Activated gamma-delta T cell treated with anti-CD3 and anti-CD28 coated beads, Interleukin-2, amount 50 U/mL, for 16 hours (primary cell): ENCODE data around the gene TMEM184B.
A peak's percentile ranks its signal among the peaks of the same experiment; 100 is the strongest.
"Not testable (repeated sequence)": the region's sequence is repeated elsewhere in the genome, so short reads cannot be mapped to it uniquely, and the experiment has no call there.

Experiments used
- DNase-seq: peaks from one replicate; pipeline ENCODE4 v3.0.0-alpha.2; 2020; ENCODE audit warnings: low read depth

Gene TMEM184B

GRCh38 chr22:38203855-38204514, 68.8 kb downstream of the TMEM184B start:
- no peak for DNase-seq

- DNase-seq, result no peak
Observed at GRCh38 chr22:38203090-38203810, 69.6 kb downstream of the TMEM184B start.

DNA sequence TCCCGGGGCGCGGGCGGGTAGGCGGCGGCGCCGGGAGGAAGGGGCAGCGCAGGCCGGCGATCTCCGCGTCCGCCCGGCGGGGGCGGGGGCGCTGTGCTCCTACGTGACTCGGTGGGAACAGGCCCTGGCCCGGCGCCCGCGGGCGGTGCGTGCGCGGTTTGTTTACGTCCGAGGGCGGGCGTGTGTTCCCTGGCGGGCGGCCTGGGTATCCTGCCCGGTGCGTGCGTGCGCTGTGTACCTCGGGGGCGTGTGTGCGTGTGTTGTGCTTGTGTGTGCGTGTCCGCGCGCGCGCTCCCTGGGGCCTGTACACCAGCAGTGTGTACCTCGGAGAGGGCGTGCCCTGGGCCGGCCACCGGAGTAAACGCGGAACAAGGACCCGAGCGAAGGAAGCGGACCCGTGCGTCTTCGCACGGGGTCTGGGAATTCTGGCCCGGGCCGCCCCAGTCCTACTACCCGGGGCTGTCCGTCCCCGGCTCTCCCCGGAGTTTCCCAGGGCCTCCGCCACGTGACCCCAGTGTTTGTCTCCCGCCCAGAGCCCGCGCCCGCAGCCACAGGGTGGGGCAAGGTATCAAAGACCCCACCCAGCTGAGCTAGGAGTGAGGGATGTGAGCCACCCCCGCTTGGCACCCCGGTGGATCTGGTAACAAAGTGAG, 70.2 kb downstream of the TMEM184B start:
- peak; percentile 44 for DNase-seq

GRCh38 chr22:38201711-38202436, 70.9 kb downstream of the TMEM184B start, which contains the start of gene MAFF:
Gene MAFF, plus strand, starts transcription at chr22:38201994. Its CDS starts 11,860 bp downstream, at chr22:38213854.
- peak; percentile 81 for DNase-seq

- no peak for DNase-seq
Observed at GRCh38 chr22:38201371-38201710, 71.5 kb downstream of the TMEM184B start.

DNA sequence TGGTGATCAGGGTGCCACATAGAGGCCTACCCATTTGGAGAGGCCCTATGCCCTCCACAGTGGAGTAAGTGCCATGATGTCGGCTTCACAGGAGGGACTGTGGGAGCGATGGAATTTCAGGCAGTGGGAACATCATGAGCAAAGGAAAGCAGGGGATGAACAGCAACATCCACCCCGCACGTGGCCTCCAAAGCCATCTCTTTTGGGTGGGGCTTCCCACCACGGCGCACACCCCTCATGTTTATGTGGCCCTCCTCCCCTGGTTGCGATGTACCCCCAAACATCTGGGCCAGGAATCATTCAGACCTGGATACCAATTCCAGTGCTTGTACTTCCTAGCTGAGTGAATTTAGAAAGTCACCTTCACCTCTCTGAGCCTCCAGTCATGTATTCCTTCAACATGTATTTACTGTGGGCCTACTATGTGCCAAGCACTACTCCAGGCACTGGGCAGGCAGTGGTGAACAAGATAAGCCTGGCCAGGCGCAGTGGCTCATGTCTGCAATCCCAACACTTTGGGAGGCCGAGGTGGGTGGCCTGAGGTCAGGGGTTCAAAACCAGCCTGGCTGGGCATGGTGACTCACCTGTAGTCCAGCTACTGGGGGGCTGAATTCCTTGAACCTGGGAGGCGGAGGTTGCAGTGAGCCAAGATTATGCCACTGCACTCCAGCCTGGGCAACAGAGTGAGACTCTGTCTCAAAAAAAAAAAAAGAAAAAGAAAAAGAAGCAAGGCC, 72.8 kb downstream of the TMEM184B start:
- no peak for DNase-seq

- DNase-seq, result no peak
Observed at GRCh38 chr22:38196791-38197419, 75.9 kb downstream of the TMEM184B start.

- no peak for DNase-seq
Observed at GRCh38 chr22:38193580-38193979, 79.2 kb downstream of the TMEM184B start.

GRCh38 chr22:38192475-38192863, 80.3 kb downstream of the TMEM184B start:
- no peak for DNase-seq

- DNase-seq, result no peak
Observed at GRCh38 chr22:38191731-38192474, 80.9 kb downstream of the TMEM184B start.

GRCh38 chr22:38191055-38191454, 81.8 kb downstream of the TMEM184B start:
- no peak for DNase-seq

- no peak for DNase-seq
Observed at GRCh38 chr22:38190581-38190980, 82.2 kb downstream of the TMEM184B start.

DNA sequence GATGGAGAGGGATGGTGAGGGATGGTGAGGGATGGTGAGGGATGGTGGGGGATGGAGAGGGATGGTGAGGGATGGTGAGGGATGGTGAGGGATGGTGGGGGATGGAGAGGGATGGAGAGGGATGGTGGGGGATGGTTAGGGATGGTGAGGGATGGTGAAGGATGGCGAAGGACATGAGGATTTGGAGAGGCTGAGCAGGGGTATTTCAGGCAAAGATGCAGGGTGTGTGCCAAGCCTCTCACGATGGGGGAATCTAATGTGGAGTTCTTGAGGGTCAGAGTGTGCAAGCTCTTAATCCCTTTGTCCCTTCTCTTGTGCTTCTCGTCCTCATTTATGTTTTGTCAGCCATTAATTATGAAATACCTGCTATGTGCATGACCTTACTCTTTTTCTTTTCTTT, 83.7 kb downstream of the TMEM184B start:
- DNase-seq, result no peak

GRCh38 chr22:38187413-38188212, 85.2 kb downstream of the TMEM184B start:
- DNase-seq, result no peak

DNA sequence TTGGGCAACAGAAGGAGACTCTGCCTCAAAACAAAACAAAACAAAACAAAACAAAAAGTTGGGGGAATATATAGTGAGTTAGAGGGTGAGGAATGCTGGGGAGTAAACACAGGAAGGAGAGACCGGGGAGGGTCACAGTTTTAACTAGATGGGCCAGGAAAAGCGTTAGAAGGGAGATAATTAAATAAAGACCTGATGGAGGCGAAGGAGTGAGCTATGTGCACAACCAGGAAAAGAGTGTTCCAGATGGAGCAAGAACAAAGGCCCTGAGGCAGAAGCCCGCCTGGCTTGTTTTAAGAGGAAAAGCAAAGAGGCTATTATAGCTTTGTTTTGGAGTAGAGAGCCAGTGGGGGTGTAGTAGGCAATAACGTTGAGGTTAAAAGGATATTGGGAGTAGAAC, 86.4 kb downstream of the TMEM184B start:
- DNase-seq, result no peak

- no peak for DNase-seq
Observed at GRCh38 chr22:38184788-38185187, 88.0 kb downstream of the TMEM184B start.

DNA sequence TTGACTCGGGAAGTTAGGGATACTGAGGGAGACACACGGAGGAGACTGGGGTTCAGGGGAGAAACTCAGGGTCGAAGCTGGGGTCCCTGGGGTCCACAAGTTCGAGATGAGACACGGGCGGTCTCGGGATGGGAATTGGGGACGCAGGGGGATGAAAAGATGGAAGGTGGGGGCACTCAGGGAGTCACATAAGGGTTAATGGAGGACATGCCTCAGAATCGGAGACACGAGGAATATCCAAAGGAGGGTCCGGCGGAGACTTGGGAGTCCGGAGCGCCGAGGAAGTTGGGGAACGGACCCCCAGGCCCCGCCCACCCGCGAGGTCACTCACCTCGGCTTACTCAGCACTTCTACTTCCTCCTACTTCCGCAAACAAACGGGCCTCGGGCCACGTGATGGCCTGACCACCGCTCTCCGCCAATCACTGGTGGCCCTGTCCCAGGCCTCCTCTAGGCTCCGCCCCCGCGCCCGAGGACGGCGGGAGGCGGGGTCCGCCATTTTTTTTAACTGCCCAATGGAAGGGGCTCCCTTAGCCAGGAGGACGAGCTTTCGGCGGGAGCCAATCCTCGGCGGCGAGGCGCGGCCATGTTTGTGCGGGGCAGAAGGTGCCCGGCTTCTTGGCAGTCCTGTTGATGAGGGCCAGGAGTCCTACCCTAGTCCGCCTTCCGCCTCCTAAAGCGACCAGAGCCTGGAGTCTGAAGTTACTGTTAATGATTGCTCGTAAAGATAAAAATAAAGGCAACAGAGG, 91.2 kb downstream of the TMEM184B start, which contains the start of gene PLA2G6:
TSS of gene PLA2G6 (minus strand) at position 378 of the 748 bp plus-strand sequence. CDS start 12,404 bp downstream, outside the sequence.
- peak; percentile 94 for DNase-seq

- DNase-seq, result no peak
Observed at GRCh38 chr22:38180841-38181452, 91.9 kb downstream of the TMEM184B start.

DNA sequence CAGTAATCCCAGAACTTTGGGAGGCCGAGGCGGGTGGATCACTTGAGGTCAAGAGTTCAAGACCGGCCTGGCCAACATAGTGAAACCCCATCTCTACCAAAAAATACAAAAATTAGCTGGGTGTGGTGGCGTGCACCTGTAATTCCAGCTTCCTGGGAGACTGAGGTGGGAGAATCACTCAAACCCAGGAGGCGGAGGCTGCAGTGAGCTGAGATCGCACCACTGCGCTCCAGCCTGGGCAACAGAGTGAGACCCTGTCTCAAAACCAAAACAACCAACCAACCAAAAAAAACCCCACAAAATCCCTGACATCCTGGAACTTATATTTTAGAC, 94.2 kb downstream of the TMEM184B start:
- DNase-seq, result not testable (repeated sequence)
